Esophagus muscularis mucosa (tissue), 4 donors: Measurements from ENCODE around the gene NAA11. TPM values are rescaled to one million over a fixed set of nuclear protein-coding genes. Genes with fewer than 3 reads are reported as not detected.

Experiments
- DNase-seq: peaks from one replicate; pipeline ENCODE4 v3.0.0-alpha.2; 2017; ENCODE audit errors: extremely low spot score
- H3K27ac ChIP-seq, 4 donors: fragments of 200-600 bp; sonication (generic); replicated peaks in 1 of 4; 1 replicate in 3 of 4; 2 replicates in 1 of 4; pipeline ENCODE4 v1.5.1; 2016 to 2019; ENCODE audit warnings: mild to moderate bottlenecking in 1 of 4
- H3K27me3 ChIP-seq, 4 donors: fragments of 200-600 bp; sonication (generic); one replicate each; pipeline versions ENCODE4 v1.5.1 to v1.6.0; 2016 to 2019
- H3K36me3 ChIP-seq, 4 donors: fragments of 200-600 bp; sonication (generic); one replicate each; pipeline ENCODE4 v1.5.1; 2016 to 2019
- H3K4me1 ChIP-seq, 4 donors: fragments of 200-600 bp; sonication (generic); one replicate each; pipeline ENCODE4 v1.5.1; 2016 to 2019
- H3K4me3 ChIP-seq, 4 donors: fragments of 200-600 bp; sonication (generic); 1 replicate in 2 of 4; 2 replicates in 2 of 4; pipeline ENCODE4 v1.5.1; 2016 to 2019; ENCODE audit warnings: mild to moderate bottlenecking in 4 of 4, moderate library complexity in 1 of 4
- H3K9me3 ChIP-seq, 4 donors: fragments of 200-600 bp; sonication (generic); 1 replicate in 3 of 4; 2 replicates in 1 of 4; pipeline ENCODE4 v1.5.1; 2016 to 2019
- CTCF ChIP-seq, 3 experiments: fragments of 200-600 bp in 2 of 3; fragments of 450-650 bp in 1 of 3; sonication (generic) in 2 of 3; IDR thresholded peaks; one replicate each; pipeline ENCODE4 v1.5.1; 2017 to 2019; ENCODE audit warnings: antibody characterized with exemption in 3 of 3, mild to moderate bottlenecking in 2 of 3, moderate library complexity in 1 of 3
- EP300 ChIP-seq: sonication (generic); formaldehyde crosslinking; IDR thresholded peaks from one replicate; pipeline ENCODE4 v1.6.1; 2017; ENCODE audit warnings: antibody characterized with exemption
- POLR2A ChIP-seq: fragments of 450-650 bp; IDR thresholded peaks from one replicate; pipeline ENCODE4 v1.6.1; 2017; ENCODE audit warnings: antibody characterized with exemption, moderate library complexity, mild to moderate bottlenecking, low read depth
- POLR2AphosphoS5 ChIP-seq, 2 donors: sonication (generic); formaldehyde crosslinking; IDR thresholded peaks; one replicate each; pipeline ENCODE4 v1.6.1; 2017; ENCODE audit warnings: antibody characterized with exemption in 2 of 2
- WGBS: methylation state at CpG from one replicate; pipeline ENCODE4 v1.1.5; 2018; 5-methylcytosine and 5-hydroxymethylcytosine counted together
- intact Hi-C: fragments of 100-400 bp; cut with DNase I; formaldehyde crosslinking; loops from one replicate; pipeline ENCODE4 v1.15.1; 2023
- total RNA-seq, 4 donors: library from RNA; depleted of rRNA; stranded (reverse); fragments of >200 nt; gene quantifications; one replicate each; pipeline versions ENCODE4 v1.1.0 to v1.2.1, GENCODE V29; 2016

Gene NAA11
- total RNA-seq, 4 donors from 2014 or later, result not detected

GRCh38 chr4:79317711-79318110 lies 8.2 kb downstream of the NAA11 start:
- Histone ChIP-seq H3K36me3 (no peaks in the 10 kb centered on the region), H3K4me1 (peaks cover 0 to 5% (median under 1%) of the 10 kb centered on the region in 4 donors), H3K9me3 (no peaks in the 10 kb centered on the region), H3K4me3 (no peak overlapping the region), H3K27ac (no peak overlapping the region), H3K27me3 (no peaks in the 10 kb centered on the region)
- DNase-seq, result no peak
- no peak for TF ChIP-seq POLR2AphosphoS5 (IDR thresholded peaks at IDR 0.05)
- TF ChIP-seq POLR2A, result no peak
- TF ChIP-seq EP300, result no peak
- no peak for TF ChIP-seq CTCF (IDR thresholded peaks at IDR 0.05)
- intact Hi-C loops, result no loop called here

GRCh38 chr4:79315891-79316290 lies 10.0 kb downstream of the NAA11 start:
- intact Hi-C loops, result no loop called here

GRCh38 chr4:79311279-79311678 lies 14.6 kb downstream of the NAA11 start:
- DNase-seq, result no peak
- H3K4me3 ChIP-seq, result no peak overlapping the region
- H3K27me3 ChIP-seq, result no peaks in the 10 kb centered on the region
- no peak overlapping the region for H3K27ac ChIP-seq
- no peaks in the 10 kb centered on the region for H3K9me3 ChIP-seq
- TF ChIP-seq EP300 (no peak), POLR2AphosphoS5 (IDR thresholded peaks at IDR 0.05) (no peak)
- intact Hi-C loops, result no loop called here
- 100% methylated on average over 1 of the region's 1 CpG for WGBS
- H3K36me3 ChIP-seq, result no peaks in the 10 kb centered on the region
- peaks cover 0 to 5% (median 0%) of the 10 kb centered on the region in 4 donors for H3K4me1 ChIP-seq

More at GRCh38 chr4:79315891-79316290, 10.0 kb downstream of the NAA11 start:
- TF ChIP-seq CTCF (IDR thresholded peaks at IDR 0.05) (no peak), POLR2A (no peak), POLR2AphosphoS5 (IDR thresholded peaks at IDR 0.05) (no peak), EP300 (no peak)
- Histone ChIP-seq H3K9me3 (no peaks in the 10 kb centered on the region), H3K4me3 (no peak overlapping the region), H3K27ac (no peak overlapping the region), H3K36me3 (no peaks in the 10 kb centered on the region), H3K27me3 (no peaks in the 10 kb centered on the region), H3K4me1 (peaks cover 0 to 5% (median 0%) of the 10 kb centered on the region in 4 donors)
- 82% methylated on average over 2 of the region's 2 CpGs for WGBS
- no peak for DNase-seq

- Histone ChIP-seq H3K4me1 (peaks cover 0 to 5% (median 0%) of the 10 kb centered on the region in 4 donors), H3K27me3 (no peaks in the 10 kb centered on the region), H3K9me3 (no peaks in the 10 kb centered on the region), H3K36me3 (no peaks in the 10 kb centered on the region), H3K27ac (no peak overlapping the region), H3K4me3 (no peak overlapping the region)
- TF ChIP-seq CTCF (IDR thresholded peaks at IDR 0.05) (no peak), EP300 (no peak), POLR2A (no peak), POLR2AphosphoS5 (IDR thresholded peaks at IDR 0.05) (no peak)
- intact Hi-C loops, result no loop called here
- DNase-seq, result no peak
- 96% methylated on average over 1 of the region's 1 CpG for WGBS
These were observed 16.9 kb downstream of the NAA11 start for GRCh38 chr4:79308971-79309370.

GRCh38 chr4:79308137-79308536 lies 17.7 kb downstream of the NAA11 start:
- TF ChIP-seq EP300 (no peak), CTCF (IDR thresholded peaks at IDR 0.05) (no peak)
- H3K27ac ChIP-seq, result no peak overlapping the region
- DNase-seq, result no peak
- H3K9me3 ChIP-seq, result no peaks in the 10 kb centered on the region
- H3K4me3 ChIP-seq, result no peak overlapping the region
- intact Hi-C loops, result no loop called here
- peaks cover 0 to 2% (median 0%) of the 10 kb centered on the region in 4 donors for H3K4me1 ChIP-seq
- H3K36me3 ChIP-seq, result no peaks in the 10 kb centered on the region
- H3K27me3 ChIP-seq, result no peaks in the 10 kb centered on the region
- 88% methylated on average over 4 of the region's 4 CpGs for WGBS
